ENCODE data around the gene SECISBP2.

GRCh38 chr9:89281106-89281505, 37.2 kb upstream of the SECISBP2 start:
- TF ChIP-seq YY1 (IDR thresholded peaks at IDR 0.05; ENCODE audit: insufficient read depth, insufficient read length) (no peak), ZNF274 (IDR thresholded peaks at IDR 0.05; ENCODE audit: low read depth, low read length) (no peak)

Measured in NT2/D1 (cell line).